Kidney glomerular epithelial cell (primary cell): Measurements from ENCODE around the gene OS9.

Experiments
- DNase-seq: peaks from one replicate; lab custom pipeline; 2025; lab: John Stamatoyannopoulos, UW

The OS9 gene

DNA sequence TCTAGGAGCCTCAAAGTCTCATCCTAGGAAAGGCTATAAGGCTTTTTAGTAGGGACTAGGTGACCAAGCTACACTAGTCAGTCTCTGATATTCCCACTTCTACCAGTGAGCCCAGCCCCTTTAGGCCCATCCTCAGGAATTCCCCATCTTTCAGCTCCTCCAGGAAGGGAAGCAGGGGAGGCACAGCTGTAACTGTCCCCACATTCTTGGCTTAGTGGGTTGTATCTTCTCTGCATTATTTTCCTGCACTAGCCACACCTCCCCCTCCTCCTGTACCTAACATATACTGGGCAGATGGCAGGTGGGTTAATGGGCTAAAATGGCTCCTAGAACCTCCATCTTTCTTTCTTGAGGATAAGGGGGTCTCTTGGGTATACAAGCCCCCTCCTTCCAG, 73.4 kb downstream of the OS9 start:
- DNase-seq, result no peak

DNA sequence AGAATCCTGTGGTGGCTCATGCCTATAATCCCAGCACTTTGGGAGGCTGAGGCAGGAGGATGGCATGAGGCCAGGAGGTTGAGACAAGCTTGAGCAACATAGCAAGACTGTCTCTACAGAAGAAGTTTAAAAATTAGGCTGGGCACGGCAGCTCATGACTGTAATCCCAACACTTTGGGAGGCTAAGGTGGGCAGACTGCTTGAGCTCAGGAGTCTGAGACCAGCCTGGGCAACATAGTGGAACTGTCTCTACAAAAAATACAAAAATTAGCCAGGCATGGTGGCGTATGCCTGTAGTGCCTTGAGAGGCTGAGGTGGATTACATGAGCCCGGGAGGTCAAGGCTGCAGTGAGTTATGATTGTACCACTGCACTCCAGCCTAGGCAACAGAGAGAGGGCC, 73.9 kb downstream of the OS9 start:
- DNase-seq, result no peak

DNA sequence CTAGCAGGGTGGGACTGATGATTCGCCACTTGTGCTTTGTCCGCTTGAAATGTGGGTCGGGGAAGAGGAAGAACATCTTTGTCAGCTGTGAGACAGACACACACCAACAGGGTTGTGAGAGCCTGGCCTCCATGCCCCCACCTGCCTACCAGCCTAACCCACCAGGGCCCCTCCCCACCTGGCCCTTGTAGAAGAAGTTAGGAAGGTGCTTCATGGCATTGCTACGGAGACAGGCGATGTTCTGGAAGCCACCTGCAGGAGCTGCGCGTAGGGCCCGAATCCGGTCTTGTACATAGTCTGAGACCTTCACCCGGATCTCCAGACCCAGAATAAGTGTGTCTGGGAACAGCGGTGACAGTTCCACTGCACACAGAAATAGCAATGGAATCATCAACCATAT, 75.7 kb downstream of the OS9 start:
- DNase-seq, result no peak

DNA sequence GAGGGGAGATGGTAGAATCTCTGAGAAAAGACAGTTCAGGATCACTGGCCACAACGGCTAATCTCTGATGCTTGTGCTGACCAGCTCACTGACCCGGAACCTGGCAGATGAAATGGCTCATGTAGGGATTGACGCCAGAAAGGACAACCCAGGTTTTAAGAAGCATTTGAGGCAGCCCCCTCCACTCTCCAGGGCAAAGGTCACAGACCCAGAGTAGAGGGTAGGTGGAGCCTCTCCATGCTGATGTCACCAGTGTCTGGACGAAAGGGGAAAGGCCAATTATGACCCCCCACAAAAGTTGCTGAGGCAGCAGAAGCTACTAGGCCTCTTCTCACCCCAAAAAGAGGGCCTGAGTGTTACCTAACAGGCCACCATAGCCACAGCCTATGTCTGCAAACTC, 76.8 kb downstream of the OS9 start:
- DNase-seq, result no peak
